Measurements from ENCODE around the gene GRM4.

GRM4 gene

GRCh38 chr6:34052918-34053608 lies 92.8 kb downstream of the GRM4 start:
- Histone ChIP-seq H3K27ac (ENCODE audit: low read depth, low read length) (no peak overlapping the region), H3F3A (ENCODE audit: insufficient read depth) (no peaks in the 10 kb centered on the region), H3K79me2 (ENCODE audit: insufficient read depth, low read length) (no peaks in the 10 kb centered on the region), H3K36me3 (ENCODE audit: low read length) (no peaks in the 10 kb centered on the region), H3K9ac (ENCODE audit: low read length) (no peak overlapping the region), H3K9me3 (ENCODE audit: insufficient read depth, low read length) (no peaks in the 10 kb centered on the region), H3K4me2 (ENCODE audit: low read depth, low read length, poor library complexity, severe bottlenecking) (no peak overlapping the region), H3K27me3 (ENCODE audit: low read length) (no peaks in the 10 kb centered on the region), H3K4me3 (ENCODE audit: insufficient read depth, low read length, poor library complexity, severe bottlenecking) (no peak overlapping the region), H3K9me2 (replicated peaks; ENCODE audit: insufficient read depth, low read length) (no peaks in the 10 kb centered on the region), H2AFZ (ENCODE audit: low read depth, low read length, severe bottlenecking) (no peak overlapping the region), H4K20me1 (ENCODE audit: low read depth, low read length) (no peaks in the 10 kb centered on the region)
- TF ChIP-seq EZH2phosphoT487 (conservative IDR thresholded peaks at IDR 0.05; ENCODE audit: low read length) = no peak
- TF ChIP-seq, protein P1, sequence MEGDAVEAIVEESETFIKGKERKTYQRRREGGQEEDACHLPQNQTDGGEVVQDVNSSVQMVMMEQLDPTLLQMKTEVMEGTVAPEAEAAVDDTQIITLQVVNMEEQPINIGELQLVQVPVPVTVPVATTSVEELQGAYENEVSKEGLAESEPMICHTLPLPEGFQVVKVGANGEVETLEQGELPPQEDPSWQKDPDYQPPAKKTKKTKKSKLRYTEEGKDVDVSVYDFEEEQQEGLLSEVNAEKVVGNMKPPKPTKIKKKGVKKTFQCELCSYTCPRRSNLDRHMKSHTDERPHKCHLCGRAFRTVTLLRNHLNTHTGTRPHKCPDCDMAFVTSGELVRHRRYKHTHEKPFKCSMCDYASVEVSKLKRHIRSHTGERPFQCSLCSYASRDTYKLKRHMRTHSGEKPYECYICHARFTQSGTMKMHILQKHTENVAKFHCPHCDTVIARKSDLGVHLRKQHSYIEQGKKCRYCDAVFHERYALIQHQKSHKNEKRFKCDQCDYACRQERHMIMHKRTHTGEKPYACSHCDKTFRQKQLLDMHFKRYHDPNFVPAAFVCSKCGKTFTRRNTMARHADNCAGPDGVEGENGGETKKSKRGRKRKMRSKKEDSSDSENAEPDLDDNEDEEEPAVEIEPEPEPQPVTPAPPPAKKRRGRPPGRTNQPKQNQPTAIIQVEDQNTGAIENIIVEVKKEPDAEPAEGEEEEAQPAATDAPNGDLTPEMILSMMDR (IDR thresholded peaks at IDR 0.05; ENCODE audit: insufficient read depth, low read length, poor library complexity, severe bottlenecking) = no peak

DNA sequence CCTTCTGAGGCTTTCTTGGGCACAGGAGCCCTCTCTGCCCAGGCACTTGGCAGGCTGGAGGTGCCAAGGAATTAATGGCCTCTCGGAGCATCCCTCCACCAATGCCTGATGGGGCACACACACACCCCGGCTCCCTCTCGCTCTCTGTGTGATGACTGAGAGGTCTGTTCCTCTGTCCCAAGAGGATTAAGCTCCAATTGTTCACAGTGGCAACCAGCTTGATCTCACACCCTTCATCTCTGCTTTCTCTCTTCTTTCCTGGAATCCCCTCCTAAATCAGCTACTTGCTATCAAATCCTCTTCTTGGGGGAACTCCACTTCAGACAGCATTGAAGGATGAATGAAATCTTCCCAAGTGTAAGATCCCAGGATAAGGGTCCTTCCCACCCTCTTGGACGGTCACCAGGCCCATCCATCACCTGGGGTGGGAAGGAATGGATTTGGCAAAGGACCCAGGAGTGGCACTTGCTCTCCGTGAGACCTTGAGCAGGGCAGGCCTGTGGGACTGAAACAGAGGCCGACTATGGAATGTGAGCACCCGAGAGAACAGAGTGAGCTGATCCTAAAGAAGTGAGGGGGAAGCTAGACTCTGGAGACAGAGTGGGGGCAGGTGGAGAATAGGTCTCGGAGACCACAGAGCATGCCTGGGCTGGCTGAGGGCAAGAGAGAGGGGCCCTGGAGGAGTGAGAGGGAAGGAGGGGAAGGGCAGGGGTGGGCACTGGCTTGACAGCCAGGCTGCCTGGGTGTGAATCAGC lies 93.6 kb downstream of the GRM4 start:
- no peaks in the 10 kb centered on the region for H3F3A ChIP-seq (ENCODE audit: insufficient read depth)
- no peak overlapping the region for H3K4me3 ChIP-seq (ENCODE audit: insufficient read depth, low read length, poor library complexity, severe bottlenecking)
- H3K9ac ChIP-seq (ENCODE audit: low read length) = no peak overlapping the region
- H3K9me3 ChIP-seq (ENCODE audit: insufficient read depth, low read length) = no peaks in the 10 kb centered on the region
- no peaks in the 10 kb centered on the region for H4K20me1 ChIP-seq (ENCODE audit: low read depth, low read length)
- H3K27ac ChIP-seq (ENCODE audit: low read depth, low read length) = no peak overlapping the region
- H3K36me3 ChIP-seq (ENCODE audit: low read length) = no peaks in the 10 kb centered on the region
- H2AFZ ChIP-seq (ENCODE audit: low read depth, low read length, severe bottlenecking) = no peak overlapping the region
- H3K4me2 ChIP-seq (ENCODE audit: low read depth, low read length, poor library complexity, severe bottlenecking) = no peak overlapping the region
- no peaks in the 10 kb centered on the region for H3K79me2 ChIP-seq (ENCODE audit: insufficient read depth, low read length)
- H3K27me3 ChIP-seq (ENCODE audit: low read length) = no peaks in the 10 kb centered on the region
- no peaks in the 10 kb centered on the region for H3K9me2 ChIP-seq (replicated peaks; ENCODE audit: insufficient read depth, low read length)
- TF ChIP-seq, protein P1 (IDR thresholded peaks at IDR 0.05; ENCODE audit: insufficient read depth, low read length, poor library complexity, severe bottlenecking) = no peak
- TF ChIP-seq EZH2phosphoT487 (conservative IDR thresholded peaks at IDR 0.05; ENCODE audit: low read length) = no peak

DNA sequence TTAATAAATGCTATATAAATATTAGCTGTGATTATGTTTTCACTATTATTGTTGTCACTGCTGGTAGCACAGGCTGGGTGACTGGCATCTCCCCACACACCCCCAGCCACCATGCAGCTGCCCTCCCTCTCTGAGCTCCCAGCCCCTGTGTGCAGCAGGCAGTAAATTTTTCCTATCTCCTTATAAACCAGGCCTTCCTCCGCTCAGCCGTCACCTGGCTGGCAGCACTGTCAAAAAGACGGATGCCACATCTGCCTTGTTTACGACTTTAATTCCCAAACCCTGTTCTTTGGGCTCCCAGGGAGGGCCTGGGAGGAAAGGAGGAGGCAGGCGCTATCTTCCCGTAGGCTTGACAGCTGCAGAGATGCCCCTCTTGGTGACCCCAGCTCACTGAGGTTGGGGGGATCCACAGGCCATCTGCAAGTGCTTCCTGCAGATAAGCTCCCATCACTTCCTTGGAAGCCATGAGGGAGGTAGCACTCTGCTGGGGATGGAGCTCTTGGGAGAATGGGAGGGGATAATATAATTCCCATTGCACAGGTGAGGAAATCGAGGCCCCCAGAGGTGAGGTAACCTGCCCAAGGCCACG lies 94.5 kb downstream of the GRM4 start:
- Histone ChIP-seq H3K9ac (ENCODE audit: low read length) (no peak overlapping the region), H3K27me3 (ENCODE audit: low read length) (no peaks in the 10 kb centered on the region), H3K4me2 (ENCODE audit: low read depth, low read length, poor library complexity, severe bottlenecking) (no peak overlapping the region), H3K79me2 (ENCODE audit: insufficient read depth, low read length) (no peaks in the 10 kb centered on the region), H3K9me2 (replicated peaks; ENCODE audit: insufficient read depth, low read length) (no peaks in the 10 kb centered on the region), H2AFZ (ENCODE audit: low read depth, low read length, severe bottlenecking) (no peak overlapping the region), H3K4me3 (ENCODE audit: insufficient read depth, low read length, poor library complexity, severe bottlenecking) (no peak overlapping the region), H4K20me1 (ENCODE audit: low read depth, low read length) (no peaks in the 10 kb centered on the region), H3F3A (ENCODE audit: insufficient read depth) (no peaks in the 10 kb centered on the region), H3K36me3 (ENCODE audit: low read length) (no peaks in the 10 kb centered on the region), H3K9me3 (ENCODE audit: insufficient read depth, low read length) (no peaks in the 10 kb centered on the region), H3K27ac (ENCODE audit: low read depth, low read length) (no peak overlapping the region)
- TF ChIP-seq, protein P1 (IDR thresholded peaks at IDR 0.05; ENCODE audit: insufficient read depth, low read length, poor library complexity, severe bottlenecking) = no peak
- no peak for TF ChIP-seq EZH2phosphoT487 (conservative IDR thresholded peaks at IDR 0.05; ENCODE audit: low read length)

Measured in SU-DHL-6 (cell line).